HEK293 (cell line): ENCODE results near the gene SH3BGRL3.

Experiments used
- CTCF ChIP-seq: fragments of 450-650 bp; formaldehyde crosslinking; IDR thresholded peaks from 2 replicates; pipeline ENCODE4 v1.5.1; 2016; ENCODE audit warnings: missing biosample characterization, missing genetic modification characterization
- ELK4 ChIP-seq: IDR thresholded peaks from 2 replicates; pipeline ENCODE4 v1.6.1; 2011; ENCODE audit warnings: mild to moderate bottlenecking, low read depth, low read length, borderline replicate concordance
- FEZF1 ChIP-seq: fragments of 450-650 bp; formaldehyde crosslinking; IDR thresholded peaks from 2 replicates; pipeline ENCODE4 v1.5.1; 2016; ENCODE audit warnings: missing biosample characterization, missing genetic modification characterization
- GLI2 ChIP-seq: fragments of 450-650 bp; formaldehyde crosslinking; IDR thresholded peaks from 2 replicates; pipeline ENCODE4; 2017; ENCODE audit warnings: missing biosample characterization, missing genetic modification characterization, low read depth, borderline replicate concordance
- GLIS1 ChIP-seq: fragments of 450-650 bp; formaldehyde crosslinking; IDR thresholded peaks from 2 replicates; pipeline ENCODE4 v1.5.1; 2016; ENCODE audit warnings: missing biosample characterization, missing genetic modification characterization
- GLIS2 ChIP-seq: fragments of 450-650 bp; formaldehyde crosslinking; IDR thresholded peaks from 2 replicates; pipeline ENCODE4 v1.5.1; 2016; ENCODE audit warnings: missing biosample characterization, missing genetic modification characterization
- HIC1 ChIP-seq: fragments of 450-650 bp; formaldehyde crosslinking; IDR thresholded peaks from 2 replicates; pipeline ENCODE4 v1.5.1; 2016; ENCODE audit warnings: missing biosample characterization, missing genetic modification characterization
- KLF1 ChIP-seq: fragments of 450-650 bp; formaldehyde crosslinking; IDR thresholded peaks from 2 replicates; pipeline ENCODE4 v1.5.1; 2016; ENCODE audit warnings: missing biosample characterization, missing genetic modification characterization
- KLF7 ChIP-seq: fragments of 450-650 bp; formaldehyde crosslinking; IDR thresholded peaks from 2 replicates; pipeline ENCODE4 v1.5.1; 2016; ENCODE audit warnings: missing biosample characterization, missing genetic modification characterization, borderline replicate concordance
- KLF8 ChIP-seq: fragments of 450-650 bp; formaldehyde crosslinking; IDR thresholded peaks from 2 replicates; pipeline ENCODE4 v1.5.1; 2016; ENCODE audit warnings: missing biosample characterization, missing genetic modification characterization
- PRDM6 ChIP-seq: fragments of 450-650 bp; formaldehyde crosslinking; IDR thresholded peaks from 2 replicates; pipeline ENCODE4 v1.5.1; 2017; ENCODE audit warnings: missing biosample characterization, missing genetic modification characterization
- SP2 ChIP-seq: fragments of 450-650 bp; formaldehyde crosslinking; IDR thresholded peaks from 2 replicates; pipeline ENCODE4 v1.5.1; 2016; ENCODE audit warnings: missing biosample characterization, missing genetic modification characterization
- ZBTB17 ChIP-seq: fragments of 450-650 bp; formaldehyde crosslinking; IDR thresholded peaks from 2 replicates; pipeline ENCODE4 v1.5.1; 2016; ENCODE audit warnings: missing biosample characterization, missing genetic modification characterization
- ZFHX2 ChIP-seq: fragments of 450-650 bp; formaldehyde crosslinking; conservative IDR thresholded peaks from 2 replicates; pipeline ENCODE4 v1.5.1; 2016; ENCODE audit warnings: missing biosample characterization, missing genetic modification characterization
- ZNF18 ChIP-seq: fragments of 450-650 bp; formaldehyde crosslinking; IDR thresholded peaks from 2 replicates; pipeline ENCODE4 v1.5.1; 2016; ENCODE audit warnings: missing biosample characterization, missing genetic modification characterization
- ZNF248 ChIP-seq: fragments of 450-650 bp; formaldehyde crosslinking; IDR thresholded peaks from 2 replicates; pipeline ENCODE4 v1.5.1; 2017; ENCODE audit warnings: missing biosample characterization, missing genetic modification characterization
- ZNF335 ChIP-seq: fragments of 450-650 bp; formaldehyde crosslinking; conservative IDR thresholded peaks from 2 replicates; pipeline ENCODE4 v1.5.1; 2016; ENCODE audit warnings: missing biosample characterization, missing genetic modification characterization
- ZNF354C ChIP-seq: fragments of 450-650 bp; formaldehyde crosslinking; IDR thresholded peaks from 2 replicates; pipeline ENCODE4 v1.5.1; 2016; ENCODE audit warnings: missing biosample characterization, missing genetic modification characterization, low read depth, borderline replicate concordance
- ZNF398 ChIP-seq: fragments of 450-650 bp; formaldehyde crosslinking; IDR thresholded peaks from 2 replicates; pipeline ENCODE4 v1.5.1; 2017; ENCODE audit warnings: missing biosample characterization, missing genetic modification characterization
- ZNF449 ChIP-seq: fragments of 450-650 bp; formaldehyde crosslinking; IDR thresholded peaks from 2 replicates; pipeline ENCODE4 v1.5.1; 2017; ENCODE audit warnings: missing biosample characterization, mild to moderate bottlenecking, missing genetic modification characterization, moderate library complexity
- ZNF596 ChIP-seq: fragments of 450-650 bp; IDR thresholded peaks from 2 replicates; pipeline ENCODE4 v1.5.0; 2018; ENCODE audit warnings: missing biosample characterization, mild to moderate bottlenecking, missing genetic modification characterization, moderate library complexity
- ZNF600 ChIP-seq: fragments of 450-650 bp; formaldehyde crosslinking; IDR thresholded peaks from 2 replicates; pipeline ENCODE4 v1.5.1; 2016; ENCODE audit warnings: missing biosample characterization, missing genetic modification characterization
- ZNF629 ChIP-seq: fragments of 450-650 bp; formaldehyde crosslinking; IDR thresholded peaks from 2 replicates; pipeline ENCODE4 v1.5.1; 2017; ENCODE audit warnings: missing biosample characterization, missing genetic modification characterization
- ZNF660 ChIP-seq: fragments of 450-650 bp; IDR thresholded peaks from 2 replicates; pipeline ENCODE4 v1.5.1; 2018; ENCODE audit warnings: missing biosample characterization, mild to moderate bottlenecking, missing genetic modification characterization
- ZNF707 ChIP-seq: fragments of 450-650 bp; formaldehyde crosslinking; IDR thresholded peaks from 2 replicates; pipeline ENCODE4 v1.5.1; 2016; ENCODE audit warnings: missing biosample characterization, missing genetic modification characterization
- ZNF830 ChIP-seq: fragments of 450-650 bp; IDR thresholded peaks from 2 replicates; pipeline ENCODE4 v1.5.0; 2018; ENCODE audit warnings: missing biosample characterization, missing genetic modification characterization, low read depth, mild to moderate bottlenecking, moderate library complexity
- ZNF843 ChIP-seq: fragments of 450-650 bp; formaldehyde crosslinking; IDR thresholded peaks from 2 replicates; pipeline ENCODE4 v1.5.1; 2016; ENCODE audit warnings: missing biosample characterization, missing genetic modification characterization
- ZSCAN23 ChIP-seq: fragments of 450-650 bp; formaldehyde crosslinking; IDR thresholded peaks from 2 replicates; pipeline ENCODE4 v1.5.1; 2016; ENCODE audit warnings: missing biosample characterization, missing genetic modification characterization

SH3BGRL3 gene

GRCh38 chr1:26284597-26285347, 4.9 kb downstream of the SH3BGRL3 start (continued):
- TF ChIP-seq ZNF449 (no peak), SP2 (tag by site-specific recombination) (peak; percentile 58), ZNF335 (tag by site-specific recombination) (peak; percentile 90), ZNF354C (tag by site-specific recombination) (no peak), GLIS1 (tag by site-specific recombination) (peak; percentile 87), GLIS2 (tag by site-specific recombination) (peak; percentile 89), ZNF660 (peak; percentile 78; the same call in 1 of the 2 replicates), ZNF629 (tag by site-specific recombination) (peak; percentile 91), ZNF830 (tag by site-specific recombination) (no peak), ELK4 (no peak), ZSCAN23 (tag by site-specific recombination) (no peak), ZNF707 (tag by site-specific recombination) (no peak), FEZF1 (no peak), ZNF600 (tag by site-specific recombination) (peak; percentile 99), GLI2 (tag by site-specific recombination) (no peak), HIC1 (tag by site-specific recombination) (peak; percentile 70; the same call in 1 of the 2 replicates), KLF8 (tag by site-specific recombination) (peak; percentile 89), ZFHX2 (tag by site-specific recombination) (peak; percentile 93), ZNF398 (tag by site-specific recombination) (peak; percentile 85), ZNF596 (no peak), ZNF18 (no peak), KLF7 (tag by site-specific recombination) (peak; percentile 64; the same call in 1 of the 2 replicates), KLF1 (peak; percentile 88), ZNF843 (no peak), ZNF248 (tag by site-specific recombination) (no peak), ZBTB17 (tag by site-specific recombination) (peak; percentile 68), CTCF (tag by site-specific recombination) (peak; percentile 70), PRDM6 (tag by site-specific recombination) (no peak)
